Lower leg skin (tissue), 3 donors: Measurements from ENCODE around the gene LRRN3.

Source experiments
- POLR2A ChIP-seq, 2 donors: fragments of 450-650 bp; IDR thresholded peaks; one replicate each; pipeline ENCODE4 v1.6.1; 2016 to 2017; ENCODE audit warnings: antibody characterized with exemption in 2 of 2, mild to moderate bottlenecking in 1 of 2, moderate library complexity in 1 of 2
- TF ChIP-seq, protein P1 (sequence below), 3 donors: fragments of 450-650 bp; IDR thresholded peaks; one replicate each; pipeline ENCODE4 v1.5.1; 2016; ENCODE audit warnings: antibody characterized with exemption in 3 of 3, mild to moderate bottlenecking in 3 of 3, moderate library complexity in 2 of 3

DNA sequence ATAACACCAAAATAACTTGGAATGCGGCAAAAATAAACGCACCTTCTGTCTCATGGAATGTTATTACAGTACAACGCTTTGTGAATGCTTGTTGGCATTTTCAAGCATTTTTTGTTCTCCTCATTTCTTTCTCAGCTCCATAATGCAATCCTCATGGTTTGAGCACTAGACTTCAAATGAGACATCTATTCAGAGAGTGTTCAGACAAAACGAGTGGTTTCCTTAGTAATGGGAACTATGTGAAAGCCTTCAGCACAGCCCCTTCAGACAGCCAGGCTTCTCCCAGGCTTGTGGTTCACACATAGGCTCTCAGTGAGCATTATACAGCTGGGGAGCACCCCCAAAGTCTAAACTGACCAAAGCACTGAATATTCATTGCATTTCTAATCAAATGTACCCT, 8.6 kb upstream of the LRRN3 start:
- TF ChIP-seq, protein P1, sequence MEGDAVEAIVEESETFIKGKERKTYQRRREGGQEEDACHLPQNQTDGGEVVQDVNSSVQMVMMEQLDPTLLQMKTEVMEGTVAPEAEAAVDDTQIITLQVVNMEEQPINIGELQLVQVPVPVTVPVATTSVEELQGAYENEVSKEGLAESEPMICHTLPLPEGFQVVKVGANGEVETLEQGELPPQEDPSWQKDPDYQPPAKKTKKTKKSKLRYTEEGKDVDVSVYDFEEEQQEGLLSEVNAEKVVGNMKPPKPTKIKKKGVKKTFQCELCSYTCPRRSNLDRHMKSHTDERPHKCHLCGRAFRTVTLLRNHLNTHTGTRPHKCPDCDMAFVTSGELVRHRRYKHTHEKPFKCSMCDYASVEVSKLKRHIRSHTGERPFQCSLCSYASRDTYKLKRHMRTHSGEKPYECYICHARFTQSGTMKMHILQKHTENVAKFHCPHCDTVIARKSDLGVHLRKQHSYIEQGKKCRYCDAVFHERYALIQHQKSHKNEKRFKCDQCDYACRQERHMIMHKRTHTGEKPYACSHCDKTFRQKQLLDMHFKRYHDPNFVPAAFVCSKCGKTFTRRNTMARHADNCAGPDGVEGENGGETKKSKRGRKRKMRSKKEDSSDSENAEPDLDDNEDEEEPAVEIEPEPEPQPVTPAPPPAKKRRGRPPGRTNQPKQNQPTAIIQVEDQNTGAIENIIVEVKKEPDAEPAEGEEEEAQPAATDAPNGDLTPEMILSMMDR (IDR thresholded peaks at IDR 0.05), result no peak
- TF ChIP-seq POLR2A (IDR thresholded peaks at IDR 0.05), result no peak
